Endometrial microvascular endothelial cells (primary cell): ENCODE results near the gene HPSE2. TPM values are rescaled to one million over a fixed set of nuclear protein-coding genes. Genes with fewer than 3 reads are reported as not detected.
"Not testable (repeated sequence)": the region's sequence is repeated elsewhere in the genome, so short reads cannot be mapped to it uniquely, and the experiment has no call there.

Source experiments
- in situ Hi-C: cut with HindIII; loops from 2 replicates; pipeline ENCODE4 v1.10.0; 2017; ENCODE audit warnings: low sequenced_read_pairs, low pct_unique_long_range_greater_than_20kb; ENCODE audit errors: inconsistent ontology term
- total RNA-seq: library from RNA; depleted of rRNA; stranded (reverse); fragments of >200 nt; gene quantifications from one replicate; pipeline ENCODE4 v1.2.3, GENCODE V29; 2015; ENCODE audit errors: inconsistent ontology term

Gene HPSE2
- total RNA-seq, 1 donor from 2014 or later, result not detected

- in situ Hi-C loops, result no loop called here
Observed at GRCh38 chr10:99172950-99173349, 62.7 kb downstream of the HPSE2 start.

GRCh38 chr10:99172128-99172738 is 63.4 kb downstream of the HPSE2 start:
- in situ Hi-C loops, result no loop called here

DNA sequence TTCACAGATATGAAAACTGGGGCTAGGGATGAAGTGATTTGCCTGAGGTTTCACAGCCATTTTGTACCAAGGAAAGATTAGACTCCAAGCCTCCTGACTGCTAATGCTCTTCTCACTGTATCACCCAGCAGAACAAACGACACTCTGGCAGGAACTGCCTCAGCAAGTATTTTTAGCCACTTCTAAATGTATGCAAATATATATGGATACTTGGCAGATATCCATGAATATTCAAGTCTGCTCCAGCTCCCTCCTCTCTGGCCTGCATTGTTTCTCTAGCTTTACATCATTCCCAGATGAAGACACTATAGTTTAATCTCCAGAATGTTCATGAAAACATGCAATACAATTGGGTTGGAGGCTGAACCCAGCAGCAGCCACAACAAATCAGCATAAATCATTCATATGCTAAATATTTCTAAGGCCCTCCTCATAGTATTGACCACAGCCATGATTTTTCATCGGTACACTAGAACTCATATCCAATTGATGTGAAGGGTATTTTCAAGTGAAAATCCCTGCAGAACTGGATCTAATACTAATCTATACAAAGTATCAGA is 65.5 kb downstream of the HPSE2 start:
- in situ Hi-C loops, result no loop called here

GRCh38 chr10:99161165-99161564 is 74.5 kb downstream of the HPSE2 start:
- in situ Hi-C loops, result no loop called here

DNA sequence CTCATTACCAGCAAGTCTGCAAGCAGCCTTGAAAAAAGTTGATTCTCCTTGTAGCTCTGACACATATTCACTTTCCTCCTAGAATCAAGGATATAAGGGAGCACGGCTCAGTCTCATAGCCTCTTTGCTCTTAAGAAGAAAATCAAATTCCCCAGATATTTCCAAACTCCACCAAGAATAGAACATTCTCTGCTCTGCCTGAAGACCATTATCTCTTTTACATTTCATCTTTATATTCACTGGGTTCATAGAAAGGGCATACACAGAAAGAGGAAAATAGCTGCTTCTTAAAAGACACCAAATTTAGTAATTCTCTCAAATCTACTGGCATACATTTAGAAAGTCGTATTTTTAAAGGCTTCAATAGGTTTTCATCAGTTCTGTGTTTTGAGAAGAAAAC is 92.0 kb downstream of the HPSE2 start:
- in situ Hi-C loops, result no loop called here

DNA sequence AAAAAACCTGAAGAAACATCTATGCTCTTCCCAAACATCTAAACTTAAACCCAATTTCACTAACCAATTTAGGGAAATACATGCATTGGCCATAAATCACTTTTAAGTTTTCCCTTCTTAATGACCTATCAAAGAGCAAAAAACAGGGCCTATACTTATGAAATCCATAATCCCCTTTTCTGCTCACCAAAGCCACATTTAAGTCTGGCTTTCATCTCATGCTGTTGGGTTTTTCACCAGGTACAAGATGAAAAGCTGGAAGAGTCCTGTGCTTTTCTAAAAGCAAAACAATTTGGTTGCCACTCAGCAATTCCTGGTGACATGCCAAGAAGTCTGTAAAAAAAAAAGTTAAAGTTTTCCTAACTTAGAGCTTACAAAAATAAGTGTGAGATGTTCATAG is 92.6 kb downstream of the HPSE2 start:
- in situ Hi-C loops, result no loop called here

DNA sequence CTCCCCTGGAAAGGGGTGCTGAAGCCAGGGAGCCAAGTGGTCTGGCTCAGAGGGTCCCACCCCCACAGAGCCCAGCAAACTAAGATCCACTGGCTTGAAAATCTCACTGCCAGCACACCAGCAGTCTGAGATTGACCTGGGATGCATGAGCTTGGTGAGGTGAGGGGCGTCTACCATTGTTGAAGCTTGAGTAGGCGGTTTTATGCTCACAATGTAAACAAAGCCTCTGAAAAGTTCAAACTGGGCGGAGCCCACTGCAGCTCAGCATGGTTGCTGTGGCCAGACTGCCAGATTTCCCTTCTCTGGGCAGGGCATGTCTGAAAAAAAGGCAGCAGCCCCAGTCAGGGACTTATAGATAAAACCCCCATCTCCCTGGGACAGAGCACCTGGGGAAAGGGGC is 102.8 kb downstream of the HPSE2 start:
- in situ Hi-C loops, result not testable (repeated sequence)

- in situ Hi-C loops, result no loop called here
Observed at GRCh38 chr10:99125879-99126278, 109.8 kb downstream of the HPSE2 start.

GRCh38 chr10:99124376-99124775 is 111.3 kb downstream of the HPSE2 start:
- in situ Hi-C loops, result no loop called here

DNA sequence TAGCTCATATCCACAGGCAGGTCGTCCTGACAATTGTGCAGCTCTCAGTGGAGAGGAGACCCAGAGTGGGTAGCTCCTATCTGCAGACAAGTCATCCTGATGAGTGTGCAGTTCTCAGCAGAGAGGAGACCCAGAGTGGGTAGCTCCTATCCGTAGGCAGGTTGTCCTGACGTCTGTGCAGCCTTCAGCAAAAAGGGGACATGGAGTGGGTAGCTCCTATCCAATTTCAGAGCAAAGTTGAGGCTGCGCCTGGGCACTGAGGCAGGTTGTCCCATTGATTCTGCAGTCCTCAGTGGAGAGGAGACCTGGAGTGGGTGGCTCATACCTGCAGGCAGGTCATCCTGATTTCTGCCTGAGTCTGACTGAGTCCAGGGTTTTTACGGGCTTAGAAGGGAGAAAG is 111.8 kb downstream of the HPSE2 start:
- in situ Hi-C loops, result no loop called here

GRCh38 chr10:99123336-99123735 is 112.3 kb downstream of the HPSE2 start:
- in situ Hi-C loops, result no loop called here

- in situ Hi-C loops, result no loop called here
Observed at GRCh38 chr10:99119258-99119748, 116.3 kb downstream of the HPSE2 start.

DNA sequence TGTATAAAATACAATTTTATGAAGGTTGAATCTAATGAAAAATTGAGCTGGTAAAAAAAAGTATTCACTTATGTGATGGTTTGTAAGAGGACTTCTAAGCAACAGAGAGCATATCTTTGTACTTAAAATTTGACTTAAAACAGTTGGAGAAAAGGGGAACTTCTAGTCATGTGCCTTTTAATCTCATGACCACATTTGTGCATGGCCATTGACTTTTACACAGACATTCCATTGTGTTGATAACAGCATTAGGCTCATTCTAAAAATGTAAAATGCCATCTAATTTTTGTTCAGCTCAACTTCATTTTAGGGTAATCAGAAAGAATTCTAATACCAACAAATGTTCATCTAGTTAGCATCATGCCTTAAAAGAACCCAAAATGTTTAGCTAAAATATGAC is 119.9 kb downstream of the HPSE2 start:
- in situ Hi-C loops, result no loop called here

- in situ Hi-C loops, result no loop called here
Observed at GRCh38 chr10:99085358-99085757, 150.3 kb downstream of the HPSE2 start.

DNA sequence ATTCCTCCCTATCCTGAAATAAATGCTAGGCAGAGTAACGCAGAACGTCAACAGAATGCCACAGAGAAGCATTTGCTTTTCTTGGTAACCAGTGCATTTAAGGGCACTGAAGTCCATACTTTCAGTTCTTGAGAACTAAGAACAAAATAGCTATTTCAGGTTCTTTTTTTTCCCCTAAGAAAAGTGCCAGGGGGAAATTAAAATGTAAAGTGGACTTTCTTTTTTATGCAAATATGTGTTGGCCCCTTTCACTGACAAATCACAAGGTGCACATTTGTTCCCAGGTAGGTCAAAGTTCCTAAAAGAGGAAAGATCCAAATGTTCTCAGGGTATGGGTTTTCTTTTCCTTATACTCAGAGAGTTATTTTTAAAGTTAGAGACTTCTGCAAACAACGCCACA is 151.5 kb downstream of the HPSE2 start:
- in situ Hi-C loops, result no loop called here

GRCh38 chr10:99080275-99080945 is 155.2 kb downstream of the HPSE2 start:
- in situ Hi-C loops, result no loop called here

DNA sequence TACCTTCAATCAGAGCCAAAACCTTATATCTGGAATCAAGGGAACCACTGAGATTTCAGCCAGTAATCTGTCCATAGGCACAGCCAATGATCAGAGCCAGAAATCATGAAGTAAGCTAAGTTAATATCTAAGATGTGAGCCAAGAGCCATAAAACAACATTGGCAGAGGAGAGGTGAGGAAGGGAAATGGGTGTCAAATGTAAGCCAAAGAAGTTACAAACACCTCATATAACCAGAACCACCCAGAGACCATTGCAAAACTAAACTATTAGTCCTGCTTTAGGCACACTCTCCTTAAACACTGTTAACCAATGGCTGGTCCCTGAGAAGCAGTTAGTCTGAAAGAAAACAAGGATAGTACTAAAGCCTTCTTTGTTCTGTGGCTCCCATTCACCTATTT is 173.1 kb downstream of the HPSE2 start:
- in situ Hi-C loops, result no loop called here

GRCh38 chr10:99058762-99059161 is 176.9 kb downstream of the HPSE2 start:
- in situ Hi-C loops, result no loop called here

- in situ Hi-C loops, result no loop called here
Observed at GRCh38 chr10:99057936-99058690, 177.5 kb downstream of the HPSE2 start.

- in situ Hi-C loops, result no loop called here
Observed at GRCh38 chr10:99045671-99046070, 190.0 kb downstream of the HPSE2 start.
